ENCODE results near the gene PDE6A. TPM values are rescaled to one million over a fixed set of nuclear protein-coding genes. Genes with fewer than 3 reads are reported as not detected.

PDE6A gene
- total RNA-seq, 1 experiment from 2014 or later = 2.6 TPM

GRCh38 chr5:149878371-149878770 lies 66.2 kb downstream of the PDE6A start:
- BruUV-seq (replicated peaks) = no TSS peak
- Mint-ChIP-seq H3K4me1 (ENCODE audit: low read depth, unreplicated experiment) (no peaks in the 10 kb centered on the region), H3K27ac (ENCODE audit: unreplicated experiment) (no peak overlapping the region), H3K9me3 (ENCODE audit: unreplicated experiment) (peaks cover 8% of the 10 kb centered on the region), H3K27me3 (ENCODE audit: insufficient read depth, unreplicated experiment) (no peaks in the 10 kb centered on the region), H3K4me3 (ENCODE audit: unreplicated experiment) (no peak overlapping the region), H3K36me3 (ENCODE audit: insufficient read depth, unreplicated experiment) (no peaks in the 10 kb centered on the region)
- ChIA-PET POLR2A (no interaction called here), CTCF (no interaction called here)
- no peak overlapping the region for H3K4me3 ChIP-seq (ENCODE audit: low read depth, low read length)
- DNase-seq = peak in 1 of 2 experiments; percentile 25
- TF ChIP-seq CTCF (IDR thresholded peaks at IDR 0.05; ENCODE audit: insufficient read depth in 1 of 2, low read depth in 1 of 2, low read length in 1 of 2, severe bottlenecking in 1 of 2, unreplicated experiment in 1 of 2) = no peak
- intact Hi-C loops (cut with micrococcal nuclease; ENCODE audit: unreplicated experiment) = no loop called here
- peaks cover 12% of the 10 kb centered on the region for H3K4me1 ChIP-seq
- H3K9me3 ChIP-seq = no peaks in the 10 kb centered on the region
- no peaks in the 10 kb centered on the region for H3K27me3 ChIP-seq (replicated peaks; ENCODE audit: control insufficient read depth, insufficient read depth, low read length)
- H3K36me3 ChIP-seq (ENCODE audit: control insufficient read depth, insufficient read depth, low read length) = no peaks in the 10 kb centered on the region

- BruUV-seq (replicated peaks) = no TSS peak
- Mint-ChIP-seq H3K36me3 (ENCODE audit: insufficient read depth, unreplicated experiment) (no peaks in the 10 kb centered on the region), H3K27me3 (ENCODE audit: insufficient read depth, unreplicated experiment) (no peaks in the 10 kb centered on the region), H3K4me3 (ENCODE audit: unreplicated experiment) (no peak overlapping the region), H3K9me3 (ENCODE audit: unreplicated experiment) (no peaks in the 10 kb centered on the region), H3K27ac (ENCODE audit: unreplicated experiment) (no peak overlapping the region), H3K4me1 (ENCODE audit: low read depth, unreplicated experiment) (peaks cover 24% of the 10 kb centered on the region)
- no peak for DNase-seq
- Histone ChIP-seq H3K36me3 (ENCODE audit: control insufficient read depth, insufficient read depth, low read length) (no peaks in the 10 kb centered on the region), H3K27me3 (replicated peaks; ENCODE audit: control insufficient read depth, insufficient read depth, low read length) (no peaks in the 10 kb centered on the region), H3K4me1 (peaks cover 27% of the 10 kb centered on the region), H3K4me3 (ENCODE audit: low read depth, low read length) (no peak overlapping the region), H3K9me3 (no peaks in the 10 kb centered on the region)
- ChIA-PET POLR2A (no interaction called here), CTCF (interaction anchor here (0.6 kb wide), 1 partner anchor 277 kb away, joined by 4 read pairs; no protein-coding TSS in a partner anchor)
- intact Hi-C loops (cut with micrococcal nuclease; ENCODE audit: unreplicated experiment) = no loop called here
- no peak for TF ChIP-seq CTCF (IDR thresholded peaks at IDR 0.05; ENCODE audit: insufficient read depth in 1 of 2, low read depth in 1 of 2, low read length in 1 of 2, severe bottlenecking in 1 of 2, unreplicated experiment in 1 of 2)
Observed at GRCh38 chr5:149873896-149874295, 70.7 kb downstream of the PDE6A start.

- no peaks in the 10 kb centered on the region for H3K36me3 Mint-ChIP-seq (ENCODE audit: insufficient read depth, unreplicated experiment)
- intact Hi-C loops (cut with micrococcal nuclease; ENCODE audit: unreplicated experiment) = no loop called here
- peaks cover 24% of the 10 kb centered on the region for H3K4me1 Mint-ChIP-seq (ENCODE audit: low read depth, unreplicated experiment)
Observed at GRCh38 chr5:149872351-149873040, 72.1 kb downstream of the PDE6A start.

More at GRCh38 chr5:149872351-149873040, 72.1 kb downstream of the PDE6A start:
- H3K9me3 Mint-ChIP-seq (ENCODE audit: unreplicated experiment) = no peaks in the 10 kb centered on the region
- no peaks in the 10 kb centered on the region for H3K27me3 Mint-ChIP-seq (ENCODE audit: insufficient read depth, unreplicated experiment)
- DNase-seq = no peak
- H3K27ac Mint-ChIP-seq (ENCODE audit: unreplicated experiment) = no peak overlapping the region
- H3K36me3 ChIP-seq (ENCODE audit: control insufficient read depth, insufficient read depth, low read length) = no peaks in the 10 kb centered on the region
- H3K4me3 Mint-ChIP-seq (ENCODE audit: unreplicated experiment) = no peak overlapping the region
- no peak overlapping the region for H3K4me3 ChIP-seq (ENCODE audit: low read depth, low read length)
- BruUV-seq (replicated peaks) = no TSS peak
- no peaks in the 10 kb centered on the region for H3K9me3 ChIP-seq
- CTCF ChIA-PET = interaction anchor here (1.3 to 1.4 kb wide), 2 partner anchors 20 to 89 kb away, joined by 3 to 7 read pairs; no protein-coding TSS in a partner anchor
- no peak for TF ChIP-seq CTCF (IDR thresholded peaks at IDR 0.05; ENCODE audit: insufficient read depth in 1 of 2, low read depth in 1 of 2, low read length in 1 of 2, severe bottlenecking in 1 of 2, unreplicated experiment in 1 of 2)
- H3K4me1 ChIP-seq = peaks cover 19% of the 10 kb centered on the region
- POLR2A ChIA-PET = no interaction called here
- H3K27me3 ChIP-seq (replicated peaks; ENCODE audit: control insufficient read depth, insufficient read depth, low read length) = no peaks in the 10 kb centered on the region
